CD4-positive, alpha-beta T cell treated with Interleukin-15 for 4 hours (primary cell): ENCODE results near the gene CHCHD1.
"Not testable (repeated sequence)": the region's sequence is repeated elsewhere in the genome, so short reads cannot be mapped to it uniquely, and the experiment has no call there.

Source experiments
- DNase-seq: peaks from one replicate; pipeline ENCODE4 v3.0.0-alpha.2; 2020; ENCODE audit warnings: low spot score

Gene CHCHD1

DNA sequence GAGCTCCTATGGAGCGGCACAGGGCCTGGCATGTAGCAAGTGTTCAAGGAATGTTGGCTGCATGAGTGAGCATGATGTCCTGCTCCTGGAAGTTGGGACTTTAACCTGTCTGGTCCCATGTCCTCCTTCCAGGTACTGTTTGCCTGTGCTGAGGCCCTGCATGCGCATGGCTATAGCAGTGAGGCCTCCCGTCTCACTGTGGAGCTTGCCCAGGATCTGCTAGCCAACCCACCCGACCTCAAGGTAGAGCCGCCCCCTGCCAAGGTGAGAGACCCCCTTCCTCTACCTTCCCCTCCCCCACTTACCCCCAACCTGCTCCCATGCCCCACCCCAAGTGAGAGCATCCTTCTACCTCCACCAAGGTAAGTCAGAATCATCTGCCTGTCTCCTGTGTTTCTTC lies 11.6 kb downstream of the CHCHD1 start:
- DNase-seq: no peak

DNA sequence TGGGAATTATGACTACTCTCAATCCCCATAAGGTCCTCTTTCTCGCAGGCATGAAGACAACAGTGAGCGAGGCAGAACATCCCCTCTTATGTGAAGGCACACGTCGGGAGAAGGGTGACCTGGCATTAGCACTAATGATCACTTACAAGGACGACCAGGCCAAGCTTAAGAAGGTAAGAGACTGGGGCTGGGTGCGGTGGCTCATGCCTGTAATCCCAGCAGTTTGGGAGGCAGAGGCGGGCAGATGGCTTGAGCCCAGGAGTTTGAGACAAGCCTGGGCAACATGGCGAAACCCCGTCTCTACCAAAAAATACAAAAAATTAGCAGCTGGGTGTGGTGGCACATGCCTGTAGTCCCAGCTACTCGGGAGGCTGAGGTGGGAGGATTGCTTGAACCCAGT lies 13.6 kb downstream of the CHCHD1 start:
- not testable (repeated sequence) for DNase-seq

DNA sequence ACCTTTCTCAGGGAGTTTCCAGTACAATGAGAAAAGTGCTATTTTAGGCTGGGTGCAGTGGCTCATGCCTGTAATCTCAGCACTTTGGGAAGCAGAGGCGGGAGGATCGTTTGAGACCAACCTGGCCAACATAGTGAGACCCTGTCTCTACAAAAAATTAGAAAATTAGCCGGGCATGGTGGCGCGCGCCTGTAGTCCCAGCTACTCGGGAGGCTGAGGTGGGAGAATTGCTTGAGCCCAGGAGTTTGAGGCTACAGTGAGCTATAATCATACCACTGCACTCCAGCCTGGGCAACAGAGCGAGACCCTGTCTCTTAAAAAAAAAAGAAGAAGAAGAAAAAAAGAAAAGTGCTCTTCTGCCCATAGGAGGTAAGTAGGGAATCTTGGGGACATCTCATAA lies 14.2 kb downstream of the CHCHD1 start:
- DNase-seq: not testable (repeated sequence)

DNA sequence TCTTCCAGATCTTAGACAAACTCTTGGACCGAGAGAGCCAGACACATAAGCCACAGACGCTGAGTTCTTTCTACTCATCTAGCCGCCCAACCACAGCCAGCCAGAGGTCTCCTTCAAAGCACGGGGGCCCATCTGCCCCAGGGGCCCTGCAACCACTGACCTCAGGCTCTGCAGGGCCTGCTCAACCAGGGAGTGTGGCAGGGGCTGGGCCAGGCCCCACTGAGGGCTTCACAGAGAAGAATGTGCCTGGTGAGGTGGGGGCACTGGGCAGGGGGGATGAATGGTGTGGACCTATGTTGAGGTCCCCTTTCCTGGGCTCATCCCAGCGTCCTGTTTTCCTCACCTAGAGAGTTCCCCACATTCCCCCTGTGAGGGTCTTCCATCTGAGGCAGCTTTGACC lies 14.9 kb downstream of the CHCHD1 start:
- DNase-seq: no peak

DNA sequence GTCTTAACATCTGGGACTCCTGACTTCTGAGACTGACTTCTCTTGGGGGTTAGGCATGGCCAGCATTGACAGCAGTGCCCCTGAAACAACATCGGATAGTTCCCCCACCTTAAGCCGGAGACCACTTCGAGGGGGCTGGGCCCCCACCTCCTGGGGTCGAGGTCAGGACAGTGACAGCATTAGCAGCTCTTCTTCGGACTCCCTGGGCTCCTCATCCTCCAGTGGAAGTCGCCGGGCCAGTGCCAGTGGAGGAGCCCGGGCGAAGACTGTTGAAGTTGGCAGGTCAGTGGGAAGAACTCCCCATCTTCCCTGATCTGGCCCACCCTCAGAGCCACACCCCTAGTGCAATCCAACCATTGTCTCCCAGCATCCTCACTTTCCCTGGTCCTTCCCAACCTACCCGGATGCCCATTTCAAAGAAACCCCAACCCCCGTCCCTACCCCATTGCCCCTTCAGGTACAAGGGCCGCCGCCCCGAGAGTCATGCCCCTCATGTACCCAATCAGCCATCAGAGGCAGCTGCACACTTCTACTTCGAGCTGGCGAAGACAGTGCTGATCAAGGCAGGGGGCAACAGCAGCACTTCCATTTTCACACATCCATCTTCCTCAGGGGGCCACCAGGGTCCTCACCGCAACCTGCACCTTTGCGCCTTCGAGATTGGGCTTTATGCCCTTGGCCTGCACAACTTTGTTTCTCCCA lies 15.6 kb downstream of the CHCHD1 start:
- no peak for DNase-seq

DNA sequence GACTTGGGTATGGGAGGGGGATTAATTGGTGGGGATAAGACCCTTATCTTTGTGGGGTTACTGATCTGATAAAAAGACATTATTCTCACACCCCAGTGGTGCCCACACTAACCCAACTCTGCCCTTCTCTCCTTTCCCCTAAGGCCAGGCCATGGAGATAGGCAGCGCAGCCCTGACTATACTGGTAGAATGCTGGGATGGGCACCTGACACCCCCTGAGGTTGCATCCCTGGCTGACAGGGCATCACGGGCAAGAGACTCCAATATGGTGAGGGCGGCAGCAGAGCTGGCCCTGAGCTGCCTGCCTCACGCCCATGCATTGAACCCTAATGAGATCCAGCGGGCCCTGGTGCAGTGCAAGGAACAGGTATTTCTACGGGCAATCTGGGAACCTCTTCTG lies 16.2 kb downstream of the CHCHD1 start:
- no peak for DNase-seq

DNA sequence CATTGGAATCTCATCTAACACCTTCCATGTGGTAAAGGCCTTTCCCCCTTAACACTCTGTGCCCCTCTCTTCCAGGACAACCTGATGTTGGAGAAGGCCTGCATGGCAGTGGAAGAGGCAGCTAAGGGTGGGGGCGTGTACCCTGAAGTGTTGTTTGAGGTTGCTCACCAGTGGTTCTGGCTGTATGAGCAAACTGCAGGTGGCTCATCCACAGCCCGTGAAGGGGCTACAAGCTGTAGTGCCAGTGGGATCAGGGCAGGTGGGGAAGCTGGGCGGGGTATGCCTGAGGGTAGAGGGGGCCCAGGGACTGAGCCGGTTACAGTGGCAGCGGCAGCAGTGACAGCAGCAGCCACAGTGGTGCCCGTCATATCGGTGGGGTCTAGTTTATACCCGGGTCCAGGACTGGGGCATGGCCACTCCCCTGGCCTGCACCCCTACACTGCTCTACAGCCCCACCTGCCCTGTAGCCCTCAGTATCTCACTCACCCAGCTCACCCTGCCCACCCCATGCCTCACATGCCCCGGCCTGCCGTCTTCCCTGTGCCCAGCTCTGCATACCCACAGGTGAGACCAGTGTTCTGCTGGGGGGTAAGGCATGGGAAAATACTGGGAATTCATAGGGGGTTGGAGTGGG lies 17.2 kb downstream of the CHCHD1 start:
- no peak for DNase-seq

DNA sequence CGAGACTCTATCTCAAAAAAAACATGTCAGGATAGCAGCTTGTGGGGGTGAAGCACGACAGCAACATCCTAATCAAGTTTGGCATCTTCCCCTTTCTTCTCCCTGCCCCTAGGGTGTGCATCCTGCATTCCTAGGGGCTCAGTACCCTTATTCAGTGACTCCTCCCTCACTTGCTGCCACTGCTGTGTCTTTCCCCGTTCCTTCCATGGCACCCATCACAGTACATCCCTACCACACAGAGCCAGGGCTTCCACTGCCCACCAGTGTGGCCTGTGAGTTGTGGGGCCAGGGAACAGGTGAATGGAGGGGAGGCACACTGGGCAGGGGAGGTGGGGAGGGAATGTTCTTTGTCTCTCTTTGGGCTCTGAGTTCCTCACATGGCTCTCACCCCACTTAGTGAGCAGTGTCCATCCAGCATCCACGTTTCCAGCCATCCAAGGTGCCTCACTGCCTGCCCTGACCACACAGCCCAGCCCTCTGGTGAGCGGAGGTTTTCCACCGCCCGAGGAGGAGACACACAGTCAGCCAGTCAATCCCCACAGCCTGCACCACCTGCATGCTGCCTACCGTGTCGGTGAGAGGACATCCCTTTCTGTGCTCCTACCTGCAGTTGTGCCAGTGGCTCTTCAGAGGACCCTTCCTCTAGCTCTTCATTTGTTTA lies 18.2 kb downstream of the CHCHD1 start:
- DNase-seq: no peak

DNA sequence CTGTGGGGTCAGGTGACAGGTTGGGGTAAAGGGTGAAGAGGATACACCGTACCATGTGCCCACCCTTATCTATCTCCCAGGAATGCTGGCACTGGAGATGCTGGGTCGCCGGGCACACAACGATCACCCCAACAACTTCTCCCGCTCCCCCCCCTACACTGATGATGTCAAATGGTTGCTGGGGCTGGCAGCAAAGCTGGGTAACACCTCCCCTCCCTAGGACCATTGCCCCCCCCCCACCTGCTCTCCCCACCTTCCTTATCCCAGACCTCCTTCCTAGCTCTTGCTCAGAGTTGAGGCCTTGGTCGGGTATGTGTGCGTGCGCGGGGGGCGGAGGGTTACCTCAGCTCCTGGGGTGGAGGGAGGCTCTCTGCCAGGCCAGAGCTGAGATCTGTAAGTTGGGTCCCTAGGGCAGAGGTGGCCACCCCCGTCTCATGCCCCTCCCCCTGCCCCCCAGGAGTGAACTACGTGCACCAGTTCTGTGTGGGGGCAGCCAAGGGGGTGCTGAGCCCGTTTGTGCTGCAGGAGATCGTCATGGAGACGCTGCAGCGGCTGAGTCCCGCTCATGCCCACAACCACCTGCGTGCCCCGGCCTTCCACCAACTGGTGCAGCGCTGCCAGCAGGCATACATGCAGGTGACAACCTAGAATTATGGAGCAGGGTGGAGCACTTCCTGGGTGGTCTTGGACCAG lies 18.9 kb downstream of the CHCHD1 start:
- DNase-seq: no peak

DNA sequence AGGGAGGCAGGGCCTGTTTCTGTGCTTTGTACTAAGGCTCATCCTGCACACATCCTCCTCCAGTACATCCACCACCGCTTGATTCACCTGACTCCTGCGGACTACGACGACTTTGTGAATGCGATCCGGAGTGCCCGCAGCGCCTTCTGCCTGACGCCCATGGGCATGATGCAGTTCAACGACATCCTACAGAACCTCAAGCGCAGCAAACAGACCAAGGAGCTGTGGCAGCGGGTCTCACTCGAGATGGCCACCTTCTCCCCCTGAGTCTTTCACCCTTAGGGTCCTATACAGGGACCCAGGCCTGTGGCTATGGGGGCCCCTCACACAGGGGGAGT lies 19.4 kb downstream of the CHCHD1 start:
- DNase-seq: no peak

DNA sequence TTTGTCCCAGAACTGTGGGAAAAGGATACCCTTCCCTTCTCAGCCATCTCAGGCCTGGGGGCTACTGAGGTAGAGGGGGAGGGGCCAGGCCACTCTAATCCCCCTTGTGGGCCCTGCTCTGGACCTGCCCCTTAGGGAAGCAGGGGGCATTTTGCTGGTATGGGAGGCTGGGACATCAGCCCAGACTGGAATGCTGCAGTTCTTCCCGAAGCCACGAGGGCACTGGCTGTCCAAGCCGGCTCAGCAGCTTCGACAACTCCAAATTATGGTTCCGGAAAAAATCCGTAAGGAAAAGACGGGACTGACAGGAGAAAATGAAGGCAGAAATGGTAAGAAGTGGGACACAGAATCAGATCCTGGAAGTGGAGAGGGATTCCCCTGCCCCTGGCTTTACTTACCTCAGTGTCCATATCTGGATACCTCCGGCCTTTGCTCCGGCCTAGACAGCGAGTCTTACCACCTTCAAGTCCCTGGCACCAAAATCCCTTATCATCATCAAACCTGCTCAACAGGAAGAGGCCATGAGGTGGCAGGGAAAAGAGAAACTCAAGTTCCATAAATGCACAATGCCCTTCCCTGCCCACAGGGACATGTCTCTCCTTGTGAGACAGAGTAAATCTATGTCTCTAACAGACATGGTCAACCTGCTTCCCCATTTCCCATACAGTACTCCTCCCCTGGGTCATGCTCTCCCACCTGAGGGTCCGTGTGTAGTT lies 20.6 kb downstream of the CHCHD1 start:
- no peak for DNase-seq

DNA sequence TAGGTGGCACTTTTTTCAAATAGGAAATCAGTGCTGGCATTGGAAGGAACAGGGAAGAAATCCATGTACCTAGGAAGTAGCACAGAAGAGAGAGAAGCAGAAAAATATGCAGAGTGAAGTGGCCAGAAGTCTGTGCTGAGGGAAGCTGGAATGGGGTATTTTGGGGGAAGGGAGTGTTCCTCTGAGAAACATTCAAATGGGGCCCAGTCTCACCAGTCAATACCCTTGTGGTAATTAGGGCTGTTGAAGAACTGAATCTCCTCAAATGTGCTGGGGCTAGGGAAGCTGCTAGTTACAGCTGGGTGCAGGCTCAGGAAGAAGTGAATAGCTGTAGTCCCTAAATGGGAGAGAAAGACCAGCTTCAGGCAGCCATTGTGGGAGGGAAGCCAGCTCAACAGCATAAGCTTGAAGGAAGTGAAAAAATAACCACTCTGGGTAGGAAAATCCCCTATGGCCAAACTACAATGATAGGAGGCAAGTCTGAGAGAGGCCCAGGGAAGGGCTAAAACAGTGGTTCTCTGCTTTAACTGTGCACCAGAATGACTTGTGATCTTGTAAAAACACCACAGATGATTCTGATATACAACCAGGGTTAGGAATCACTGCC lies 21.9 kb downstream of the CHCHD1 start:
- DNase-seq: no peak

DNA sequence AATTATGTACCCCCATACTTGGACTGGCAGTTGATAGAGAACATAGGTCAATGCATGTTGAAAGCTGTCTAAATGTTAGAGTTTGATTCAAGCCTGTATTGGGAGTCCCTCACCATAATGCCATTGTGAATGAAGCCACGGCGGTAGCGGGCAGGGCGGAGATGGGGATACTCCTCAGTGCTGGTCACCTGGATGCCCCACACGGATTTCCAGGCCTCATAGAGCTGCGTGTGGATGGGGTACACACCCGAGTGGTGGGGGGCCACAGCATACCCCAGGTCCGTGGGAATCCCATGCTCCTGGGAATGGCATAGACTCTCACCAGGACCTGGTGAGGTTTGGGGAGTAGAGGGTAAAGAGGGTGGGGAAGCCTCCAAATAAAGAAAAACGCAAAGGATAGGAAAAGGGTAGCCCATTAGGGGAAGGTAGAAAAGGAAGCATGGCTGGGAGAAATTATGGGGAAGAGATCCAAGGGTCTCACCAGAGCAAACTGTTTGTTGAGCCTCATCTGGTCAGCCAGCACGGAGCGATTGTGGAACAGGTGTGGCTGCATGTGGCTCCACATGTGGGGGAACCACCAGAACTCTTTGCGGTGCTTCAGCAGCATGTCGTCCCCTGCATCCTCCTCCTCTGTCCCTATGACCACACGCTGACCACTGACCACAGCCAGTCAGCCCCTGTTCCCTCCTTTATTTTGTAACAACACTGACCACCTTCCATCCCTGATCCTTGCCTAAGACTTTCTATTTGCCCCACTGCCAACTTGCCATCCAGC lies 24.5 kb downstream of the CHCHD1 start:
- DNase-seq: no peak

DNA sequence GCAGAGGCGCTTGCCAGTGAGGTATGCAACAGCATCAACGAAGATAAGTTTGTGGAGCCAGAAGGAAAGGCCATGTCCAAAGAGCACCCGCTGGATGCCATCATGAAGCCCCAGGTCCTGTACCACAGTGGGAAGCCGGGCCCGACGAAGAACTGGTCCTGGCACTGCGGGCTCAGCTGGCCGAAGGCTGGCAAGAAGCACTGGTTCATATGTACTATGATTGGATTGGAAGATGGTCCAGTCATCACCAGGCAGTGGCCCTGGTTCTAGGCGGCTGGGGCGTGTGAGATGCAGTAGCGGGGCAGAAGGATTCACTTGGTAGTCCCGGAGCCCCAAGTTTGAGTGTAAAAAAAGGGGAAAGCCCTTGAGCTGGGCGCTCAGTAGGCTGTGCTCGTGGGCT lies 25.6 kb downstream of the CHCHD1 start:
- no peak for DNase-seq

DNA sequence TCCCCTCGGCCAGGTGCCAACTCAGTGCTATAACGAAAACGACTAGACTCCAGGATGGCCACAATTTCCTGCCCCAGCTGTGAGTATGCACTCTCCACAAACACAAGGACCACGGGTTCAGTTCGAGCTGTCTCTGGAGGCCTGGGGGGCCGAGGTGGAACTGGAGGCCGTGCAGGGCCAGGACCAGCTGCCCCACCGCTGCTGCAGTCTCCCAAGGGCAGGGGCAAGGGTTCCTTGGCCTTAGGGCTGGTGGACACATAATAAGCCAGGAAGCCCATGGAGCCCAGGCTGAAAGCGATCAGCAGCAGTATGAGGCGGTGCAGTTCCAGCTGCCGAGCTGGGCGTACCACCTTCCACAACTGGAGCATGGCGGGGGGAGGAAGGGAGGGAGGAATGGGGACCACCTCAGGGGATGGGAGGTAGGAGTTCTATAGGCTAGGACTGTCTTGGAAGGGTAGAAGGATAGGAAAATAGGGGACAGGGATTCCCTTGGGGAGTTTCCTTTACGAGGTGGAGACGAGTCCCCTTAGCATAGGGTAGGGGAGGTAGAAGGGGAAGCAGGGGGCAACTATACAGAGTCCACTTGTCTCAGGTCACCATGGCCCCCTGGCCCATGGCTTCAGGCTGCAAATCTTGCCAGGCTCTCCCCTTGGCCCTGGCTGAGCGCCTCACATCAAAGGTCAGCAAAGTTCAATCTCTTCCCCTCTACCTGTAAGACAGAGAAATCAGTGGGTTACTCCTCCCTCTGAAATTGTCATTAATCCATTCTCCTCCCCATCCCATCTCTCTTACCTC lies 26.4 kb downstream of the CHCHD1 start:
- no peak for DNase-seq

DNA sequence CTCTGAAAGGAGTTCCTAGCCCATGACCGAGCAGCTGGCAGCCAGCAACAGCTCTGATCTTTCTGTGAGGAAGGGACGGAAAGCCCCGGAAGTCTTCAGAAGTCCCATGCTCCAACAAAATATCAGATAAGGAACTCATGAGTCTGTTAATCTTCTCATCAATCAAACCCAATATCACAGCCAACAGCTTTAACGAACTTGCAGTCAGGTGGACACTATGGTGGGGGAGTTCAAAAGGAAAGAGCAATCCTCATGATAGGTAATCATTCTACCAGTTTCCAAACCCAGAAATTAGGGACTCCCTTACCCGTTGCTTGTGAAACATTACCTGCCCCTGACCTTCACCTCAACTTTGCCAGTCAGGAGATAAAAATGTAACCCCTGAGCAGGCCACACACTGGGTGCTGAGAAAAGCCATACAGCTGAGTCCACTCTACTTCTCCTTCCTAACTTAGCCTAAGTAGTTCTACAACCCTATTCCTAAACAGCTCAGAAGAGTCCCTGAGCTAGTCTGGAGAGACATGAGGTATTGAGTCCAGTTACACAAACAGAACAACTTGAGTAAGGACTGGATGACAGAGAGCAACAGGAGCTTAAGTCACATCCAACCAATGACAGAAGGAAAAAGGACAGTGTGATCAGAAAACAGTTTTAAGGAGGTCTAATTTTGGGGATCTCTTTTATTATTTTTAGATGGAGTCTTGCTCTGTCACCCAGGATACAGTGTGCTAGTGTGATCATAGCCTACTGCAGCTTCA lies 27.4 kb downstream of the CHCHD1 start:
- DNase-seq: no peak

DNA sequence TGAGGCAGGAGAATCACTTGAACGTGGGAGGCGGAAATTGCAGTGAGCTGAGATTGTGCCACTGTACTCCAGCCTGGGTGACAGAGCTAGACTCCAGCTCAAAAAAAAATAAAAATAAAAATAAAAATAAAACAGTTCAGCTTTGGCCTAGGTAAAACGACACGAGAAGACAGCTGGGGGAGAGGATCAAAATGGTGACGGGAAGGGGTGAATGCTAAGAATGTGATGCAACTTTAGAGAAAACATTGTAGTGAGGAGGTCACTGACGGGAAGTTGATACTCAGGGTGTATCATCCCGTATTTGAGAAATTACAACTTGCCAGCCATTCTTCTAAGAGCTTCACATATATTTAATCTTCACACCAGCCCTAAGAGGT lies 28.5 kb downstream of the CHCHD1 start:
- DNase-seq: no peak

DNA sequence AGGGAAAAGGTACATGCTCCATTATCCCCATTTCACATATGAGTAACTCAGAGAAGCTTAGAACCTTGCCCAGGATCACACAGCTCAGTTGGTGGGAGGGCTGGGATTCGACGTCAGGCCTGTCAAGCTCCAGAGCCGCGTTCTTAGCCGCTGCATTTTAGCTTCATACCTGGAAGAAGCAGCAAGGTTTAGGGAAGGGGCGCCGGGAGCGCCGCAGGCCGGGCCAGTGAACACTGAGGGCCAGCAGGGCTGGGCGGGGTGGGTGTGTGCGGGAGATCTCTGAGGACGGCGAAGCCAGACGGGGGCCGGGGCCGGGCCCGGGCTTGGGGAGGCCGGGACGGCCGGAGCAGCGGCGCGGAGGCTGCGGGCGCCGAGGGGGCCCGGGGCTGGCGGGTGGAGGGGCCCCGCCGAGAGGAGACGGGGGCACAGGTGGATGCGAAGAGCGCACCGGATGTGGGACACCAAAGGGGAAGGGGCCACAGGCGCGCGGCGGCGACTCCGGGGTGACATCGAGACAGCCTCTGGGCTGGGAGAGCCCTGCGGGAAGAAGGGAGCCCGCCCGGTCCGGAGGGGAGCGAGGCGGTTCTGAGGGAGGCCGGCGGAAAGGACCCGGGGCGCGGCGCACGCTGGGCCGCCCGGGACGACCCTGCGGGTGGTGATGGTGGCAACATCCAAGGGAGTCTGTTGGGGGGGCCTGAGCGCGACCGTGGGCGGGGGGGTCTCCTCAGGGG lies 29.1 kb downstream of the CHCHD1 start:
- DNase-seq: peak; percentile 51

DNA sequence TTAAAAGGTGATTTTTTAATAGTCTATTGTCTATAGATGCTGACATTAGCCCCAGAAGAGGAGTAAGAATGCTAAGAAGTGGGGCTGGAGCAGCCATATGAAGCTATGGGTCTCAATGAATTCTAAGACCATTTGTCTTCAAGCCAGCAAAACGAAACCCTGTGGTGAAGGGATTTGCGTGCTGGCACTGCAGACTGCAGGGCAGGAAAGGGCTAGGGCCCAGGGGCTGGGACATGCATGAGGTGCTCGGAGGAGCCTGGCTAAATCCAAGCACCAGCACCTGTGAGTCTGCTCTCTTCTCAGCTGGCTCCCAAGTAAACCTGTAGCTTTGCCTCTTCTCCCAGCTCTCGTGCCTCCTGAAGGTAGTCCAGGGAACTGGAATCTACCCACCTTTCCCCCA lies 30.8 kb downstream of the CHCHD1 start:
- no peak for DNase-seq
